ENCODE measurements around the gene ZBTB1. TPM values are rescaled to one million over a fixed set of nuclear protein-coding genes. Genes with fewer than 3 reads are reported as not detected.

Gene ZBTB1
- total and polyA plus RNA-seq, 12 donors, result 15.1 to 38.1 (median 28.2) TPM

DNA sequence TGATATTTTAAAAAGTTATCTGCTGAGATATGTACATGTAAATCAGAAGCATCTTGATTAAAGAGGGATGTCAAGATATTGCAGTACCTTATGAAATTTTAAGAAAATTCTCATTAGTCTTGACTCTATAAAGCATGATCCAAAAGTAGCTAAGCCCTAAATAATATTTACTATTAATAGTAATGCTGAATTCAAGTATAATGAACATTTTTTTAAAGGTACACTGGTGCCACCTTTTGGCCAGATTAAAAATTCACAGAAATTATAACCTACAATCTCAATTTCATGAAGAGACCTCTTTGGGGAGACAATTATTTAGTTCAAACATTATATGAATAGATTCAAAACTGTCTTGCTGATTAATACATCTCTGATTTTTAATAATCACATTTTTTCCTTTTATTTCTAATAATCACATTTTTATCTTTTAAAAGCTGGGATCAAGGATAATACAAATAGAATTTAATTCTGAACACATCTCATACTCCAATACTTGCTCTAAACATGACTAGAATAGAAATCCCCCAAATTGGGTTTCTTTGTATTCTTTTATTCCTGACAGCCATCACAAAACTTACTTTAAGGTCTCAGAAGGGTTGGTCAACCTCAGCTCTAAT lies 25.8 kb upstream of the ZBTB1 start:
- no peaks in the 10 kb centered on the region for H3K9me3 ChIP-seq (replicated peaks in 1 of 3)
- DNase-seq, result no peak
- no peak overlapping the region for H3K4me3 ChIP-seq
- intact Hi-C loops (cut with DNase I), result loop anchor here in 1 of 2 donors (10.0 kb wide), 1 partner anchor 54 kb away; no protein-coding TSS in a partner anchor
- H3K36me3 ChIP-seq (replicated peaks in 1 of 2), result no peaks in the 10 kb centered on the region
- TF ChIP-seq CTCF (IDR thresholded peaks at IDR 0.05) (peak in 5 of 6 experiments; percentile 23 to 61 (median 58)), POLR2A (IDR thresholded peaks at IDR 0.05) (no peak)
- H3K4me1 ChIP-seq (replicated peaks in 1 of 2), result no peaks in the 10 kb centered on the region
- no peaks in the 10 kb centered on the region for H3K27me3 ChIP-seq
- no peak overlapping the region for H3K27ac ChIP-seq

DNA sequence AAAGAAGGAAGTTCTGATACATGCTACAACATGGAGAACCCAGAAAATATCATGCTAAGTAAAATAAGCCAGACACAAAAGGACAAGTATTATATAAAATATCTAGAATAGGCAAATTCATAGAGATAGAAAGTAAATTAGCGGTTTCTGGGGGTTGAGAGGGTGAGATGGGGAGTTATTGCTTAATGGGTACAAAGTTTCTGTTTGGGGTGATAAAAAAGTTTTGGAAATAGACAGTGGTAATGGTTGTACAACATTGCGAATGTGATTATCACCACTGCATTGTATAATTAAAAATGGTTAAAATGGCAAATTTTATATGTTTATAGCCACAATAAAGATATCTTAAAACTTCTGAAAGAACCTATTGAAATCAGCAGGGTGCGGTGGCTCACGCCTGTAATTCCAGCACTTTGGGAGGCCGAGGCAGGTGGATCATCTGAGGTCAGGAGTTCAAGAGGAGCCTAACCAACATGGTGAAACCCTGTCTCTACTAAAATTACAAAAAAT lies 15.9 kb upstream of the ZBTB1 start:
- no peak for DNase-seq
- H3K36me3 ChIP-seq (replicated peaks in 1 of 2), result peaks cover 0 to 37% of the 10 kb centered on the region in 2 donors
- no peaks in the 10 kb centered on the region for H3K9me3 ChIP-seq (replicated peaks in 1 of 3)
- peaks cover 0 to 3% of the 10 kb centered on the region in 2 donors for H3K4me1 ChIP-seq (replicated peaks in 1 of 2)
- no peak overlapping the region for H3K4me3 ChIP-seq
- intact Hi-C loops (cut with DNase I), result loop anchor here in 1 of 2 donors (10.0 kb wide), 1 partner anchor 144 kb away; no protein-coding TSS in a partner anchor
- no peaks in the 10 kb centered on the region for H3K27me3 ChIP-seq
- WGBS, 4 donors, result 79 to 96% (median 87%) methylated on average over 5 of the region's 5 CpGs
- H3K27ac ChIP-seq, result no peak overlapping the region
- TF ChIP-seq POLR2A (IDR thresholded peaks at IDR 0.05) (no peak), CTCF (IDR thresholded peaks at IDR 0.05) (no peak)

DNA sequence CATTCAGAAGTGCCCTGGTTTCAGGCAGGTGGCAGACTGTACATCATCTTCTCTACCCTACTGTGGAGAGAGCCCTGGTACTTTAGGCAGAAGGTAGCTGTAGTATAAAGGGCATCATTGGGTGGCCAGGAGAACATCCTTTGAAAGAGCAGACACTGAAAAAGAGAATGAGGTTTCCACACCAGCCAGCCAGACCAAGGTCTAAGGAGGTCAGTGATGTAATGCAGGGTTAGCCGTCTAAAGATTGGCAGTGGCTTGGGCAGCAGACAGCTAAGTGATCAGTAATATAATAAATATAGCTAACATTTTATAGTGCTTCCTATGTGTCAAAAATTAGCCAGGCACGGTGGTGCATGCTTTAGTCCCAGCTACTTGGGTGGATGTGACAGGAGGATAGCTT lies 12.9 kb upstream of the ZBTB1 start:
- peak in 1 of 7 donors; percentile 27 for DNase-seq
- H3K27ac ChIP-seq, result no peak overlapping the region
- peaks cover 0 to 32% of the 10 kb centered on the region in 2 donors for H3K36me3 ChIP-seq (replicated peaks in 1 of 2)
- no peak overlapping the region for H3K4me3 ChIP-seq
- peaks cover 0 to 8% of the 10 kb centered on the region in 2 donors for H3K4me1 ChIP-seq (replicated peaks in 1 of 2)
- 62 to 73% (median 67%) methylated on average over 2 of the region's 2 CpGs for WGBS, 4 donors
- intact Hi-C loops (cut with DNase I), result no loop called here
- no peak for TF ChIP-seq CTCF (IDR thresholded peaks at IDR 0.05)
- TF ChIP-seq POLR2A (IDR thresholded peaks at IDR 0.05), result no peak
- no peaks in the 10 kb centered on the region for H3K9me3 ChIP-seq (replicated peaks in 1 of 3)
- no peaks in the 10 kb centered on the region for H3K27me3 ChIP-seq

DNA sequence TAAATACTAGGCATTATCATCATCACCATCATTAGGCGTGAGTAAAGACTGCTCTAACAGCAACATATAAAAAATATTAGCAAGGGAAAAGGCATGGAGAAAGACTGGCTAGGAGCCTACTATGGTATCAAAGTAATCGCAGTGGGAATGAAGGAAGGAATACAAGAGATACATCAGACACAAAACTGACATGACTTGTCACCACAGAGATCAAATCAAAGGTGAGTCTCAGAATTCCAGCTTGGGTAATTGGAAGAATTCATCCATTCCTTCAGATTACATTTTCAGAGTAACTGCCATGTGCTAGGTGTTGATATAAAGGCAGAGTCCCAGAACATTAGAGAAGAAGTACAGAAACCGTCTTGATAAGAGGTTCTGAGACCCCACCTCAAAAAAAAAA lies 11.1 kb upstream of the ZBTB1 start:
- H3K4me3 ChIP-seq, result no peak overlapping the region
- H3K36me3 ChIP-seq (replicated peaks in 1 of 2), result peaks cover 0 to 14% of the 10 kb centered on the region in 2 donors
- WGBS, 4 donors, result 89 to 98% (median 93%) methylated on average over 3 of the region's 3 CpGs
- TF ChIP-seq POLR2A (IDR thresholded peaks at IDR 0.05) (no peak), CTCF (IDR thresholded peaks at IDR 0.05) (no peak)
- H3K27me3 ChIP-seq, result no peaks in the 10 kb centered on the region
- peaks cover 0 to 9% of the 10 kb centered on the region in 2 donors for H3K4me1 ChIP-seq (replicated peaks in 1 of 2)
- intact Hi-C loops (cut with DNase I), result no loop called here
- no peak for DNase-seq
- H3K9me3 ChIP-seq (replicated peaks in 1 of 3), result no peaks in the 10 kb centered on the region
- H3K27ac ChIP-seq, result peak overlapping the region in 1 of 5 donors; percentile 6

Data from adrenal gland (tissue), 12 donors.